C4-2B (cell line): ENCODE data around the gene COL6A1.

Experiments
- H3K27ac ChIP-seq: fragments of 450-650 bp; 2 replicates; pipeline ENCODE4 v1.5.1; 2017
- ZFX ChIP-seq: fragments of 450-650 bp; IDR thresholded peaks from 2 replicates; pipeline ENCODE4 v1.6.1; 2017
- TF ChIP-seq, protein P1 (sequence below): fragments of 450-650 bp; conservative IDR thresholded peaks from 2 replicates; pipeline ENCODE4 v1.5.1; 2017; ENCODE audit warnings: mild to moderate bottlenecking

Gene COL6A1

DNA sequence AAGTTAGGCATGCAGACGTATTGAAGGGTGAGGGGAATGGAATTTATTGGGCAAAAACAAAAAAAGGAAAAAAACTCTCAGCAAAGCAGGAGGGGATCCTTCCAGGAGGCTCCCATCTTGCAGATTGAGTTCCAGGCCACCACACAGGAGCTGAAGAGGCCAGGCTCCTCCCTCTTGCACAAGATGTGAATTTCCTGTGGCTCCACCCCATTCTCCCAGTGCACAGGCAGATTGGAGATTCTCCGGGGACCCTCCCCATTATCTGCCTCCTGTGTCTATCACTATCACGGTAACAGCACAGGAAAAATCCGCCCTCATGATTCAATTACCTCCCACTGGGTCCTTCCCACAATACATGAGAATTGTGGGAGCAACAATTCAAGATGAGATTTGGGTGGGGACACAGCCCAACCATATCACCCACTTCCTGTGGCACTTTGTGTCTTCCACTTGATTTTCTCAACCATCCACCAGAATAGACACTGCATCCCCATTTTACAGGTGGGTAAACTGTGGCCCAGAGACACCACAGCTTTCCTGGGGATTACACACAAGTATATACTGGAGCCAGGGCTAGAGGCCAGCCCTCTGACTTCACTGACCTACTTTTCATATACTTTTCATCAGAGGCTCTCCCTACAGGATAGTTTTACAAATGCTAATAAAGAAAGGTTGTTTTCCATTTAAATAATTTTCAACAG lies 18.9 kb upstream of the COL6A1 start:
- TF ChIP-seq, protein P1, sequence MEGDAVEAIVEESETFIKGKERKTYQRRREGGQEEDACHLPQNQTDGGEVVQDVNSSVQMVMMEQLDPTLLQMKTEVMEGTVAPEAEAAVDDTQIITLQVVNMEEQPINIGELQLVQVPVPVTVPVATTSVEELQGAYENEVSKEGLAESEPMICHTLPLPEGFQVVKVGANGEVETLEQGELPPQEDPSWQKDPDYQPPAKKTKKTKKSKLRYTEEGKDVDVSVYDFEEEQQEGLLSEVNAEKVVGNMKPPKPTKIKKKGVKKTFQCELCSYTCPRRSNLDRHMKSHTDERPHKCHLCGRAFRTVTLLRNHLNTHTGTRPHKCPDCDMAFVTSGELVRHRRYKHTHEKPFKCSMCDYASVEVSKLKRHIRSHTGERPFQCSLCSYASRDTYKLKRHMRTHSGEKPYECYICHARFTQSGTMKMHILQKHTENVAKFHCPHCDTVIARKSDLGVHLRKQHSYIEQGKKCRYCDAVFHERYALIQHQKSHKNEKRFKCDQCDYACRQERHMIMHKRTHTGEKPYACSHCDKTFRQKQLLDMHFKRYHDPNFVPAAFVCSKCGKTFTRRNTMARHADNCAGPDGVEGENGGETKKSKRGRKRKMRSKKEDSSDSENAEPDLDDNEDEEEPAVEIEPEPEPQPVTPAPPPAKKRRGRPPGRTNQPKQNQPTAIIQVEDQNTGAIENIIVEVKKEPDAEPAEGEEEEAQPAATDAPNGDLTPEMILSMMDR, result no peak
- no peak for TF ChIP-seq ZFX

DNA sequence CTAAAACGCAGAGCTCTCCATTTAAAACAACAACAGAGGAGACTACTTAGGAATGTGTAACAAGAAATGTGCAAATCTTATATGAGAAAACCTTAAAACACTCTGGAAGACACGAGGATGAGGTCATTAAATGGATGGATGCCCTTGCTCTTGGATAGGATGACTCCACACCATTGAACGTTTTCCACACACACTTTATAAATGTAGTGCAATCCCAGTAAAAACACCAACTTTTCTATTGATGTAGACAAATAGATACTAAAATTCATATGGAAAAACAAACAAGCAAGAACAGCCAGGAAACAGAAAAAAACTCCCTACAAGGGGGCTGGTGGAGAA lies 18.4 kb upstream of the COL6A1 start:
- TF ChIP-seq ZFX, result no peak
- TF ChIP-seq, protein P1, result no peak
- H3K27ac ChIP-seq, result no peak overlapping the region

More for the DNA sequence above, 18.9 kb upstream of the COL6A1 start:
- no peak overlapping the region for H3K27ac ChIP-seq

DNA sequence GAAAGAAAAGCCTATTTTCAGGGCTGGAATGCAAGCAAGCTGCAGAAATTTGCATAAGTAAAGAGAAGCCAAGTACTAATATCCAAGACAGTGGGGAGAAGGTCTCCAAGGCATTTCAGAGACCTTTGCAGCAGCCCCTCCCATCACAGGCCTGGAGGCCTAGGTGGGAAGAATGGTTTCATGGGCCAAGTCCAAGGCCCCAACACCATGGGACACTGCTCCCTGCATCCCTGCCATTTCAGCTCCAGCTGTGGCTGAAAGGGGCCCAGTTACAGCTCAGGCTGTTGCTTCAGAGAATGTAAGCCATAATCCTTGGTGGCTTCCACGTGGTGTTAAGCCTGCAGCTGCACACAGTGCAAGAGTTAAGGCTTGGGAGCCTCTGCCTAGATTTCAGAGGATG lies 16.9 kb upstream of the COL6A1 start:
- TF ChIP-seq, protein P1, result no peak
- TF ChIP-seq ZFX, result no peak
- H3K27ac ChIP-seq, result no peak overlapping the region

DNA sequence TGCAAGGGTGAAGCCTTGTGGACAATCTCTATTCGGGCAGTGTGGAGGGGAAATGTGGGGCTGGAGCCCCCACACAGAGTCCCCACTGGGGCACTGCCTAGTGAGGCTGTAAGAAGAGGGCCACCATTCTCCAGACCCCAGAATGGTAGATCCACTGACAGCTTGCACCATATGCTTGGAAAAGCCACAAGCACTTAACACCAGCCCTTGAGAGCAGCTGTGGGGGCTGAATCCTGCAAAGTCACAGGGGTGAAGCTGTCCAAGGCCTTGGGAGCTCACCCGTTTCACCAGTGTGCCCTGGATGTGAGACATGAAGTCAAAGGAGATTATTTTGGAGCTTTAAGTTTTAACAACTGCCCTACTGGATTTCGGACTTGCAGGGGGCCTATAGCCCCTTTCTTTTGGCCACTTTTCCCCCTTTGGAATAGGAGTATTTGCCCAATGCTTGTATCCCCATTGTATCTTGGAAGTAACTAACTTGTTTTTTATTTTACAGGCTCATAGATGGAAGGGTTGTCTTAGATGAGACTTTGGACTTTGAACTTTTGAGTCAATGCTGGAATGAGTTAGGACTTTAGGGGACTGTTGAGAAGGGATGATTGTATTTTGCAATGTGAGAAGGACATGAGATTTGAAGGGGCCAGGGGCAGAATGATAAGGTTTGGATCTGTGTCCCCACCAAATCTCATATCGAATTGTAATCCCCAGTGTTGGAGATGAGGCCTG lies 16.3 kb upstream of the COL6A1 start:
- TF ChIP-seq, protein P1, result no peak
- TF ChIP-seq ZFX, result no peak
- no peak overlapping the region for H3K27ac ChIP-seq

DNA sequence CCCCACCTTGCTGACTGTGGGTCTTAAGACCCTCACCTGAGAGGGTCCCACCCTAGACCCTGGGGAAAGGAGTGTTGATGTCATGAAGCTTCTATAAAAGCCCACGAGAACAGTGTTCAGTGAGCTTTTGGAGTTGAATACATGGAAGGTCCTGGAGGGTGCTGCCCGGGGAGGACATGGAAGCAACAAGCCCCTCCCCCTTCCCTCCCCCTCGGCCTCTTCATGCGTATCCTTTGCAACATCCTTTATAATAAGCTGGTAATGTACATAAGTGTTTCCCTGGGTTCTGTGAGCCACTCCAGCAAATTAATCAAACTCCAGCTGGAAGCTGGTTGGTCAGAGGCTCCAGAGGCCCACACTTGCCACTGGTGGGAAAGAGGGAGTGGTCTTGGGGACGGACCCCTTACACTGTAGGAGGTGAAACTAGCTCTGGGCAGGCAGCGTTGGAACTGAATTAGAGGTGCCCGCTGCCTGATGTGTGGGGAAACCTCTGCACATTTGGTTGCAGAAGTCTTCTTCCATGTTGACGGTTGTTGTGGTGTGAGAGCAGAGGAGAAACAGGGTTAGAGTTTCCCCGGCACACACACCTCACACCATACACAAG lies 14.7 kb upstream of the COL6A1 start:
- TF ChIP-seq, protein P1, result no peak
- no peak for TF ChIP-seq ZFX
- H3K27ac ChIP-seq, result no peak overlapping the region

DNA sequence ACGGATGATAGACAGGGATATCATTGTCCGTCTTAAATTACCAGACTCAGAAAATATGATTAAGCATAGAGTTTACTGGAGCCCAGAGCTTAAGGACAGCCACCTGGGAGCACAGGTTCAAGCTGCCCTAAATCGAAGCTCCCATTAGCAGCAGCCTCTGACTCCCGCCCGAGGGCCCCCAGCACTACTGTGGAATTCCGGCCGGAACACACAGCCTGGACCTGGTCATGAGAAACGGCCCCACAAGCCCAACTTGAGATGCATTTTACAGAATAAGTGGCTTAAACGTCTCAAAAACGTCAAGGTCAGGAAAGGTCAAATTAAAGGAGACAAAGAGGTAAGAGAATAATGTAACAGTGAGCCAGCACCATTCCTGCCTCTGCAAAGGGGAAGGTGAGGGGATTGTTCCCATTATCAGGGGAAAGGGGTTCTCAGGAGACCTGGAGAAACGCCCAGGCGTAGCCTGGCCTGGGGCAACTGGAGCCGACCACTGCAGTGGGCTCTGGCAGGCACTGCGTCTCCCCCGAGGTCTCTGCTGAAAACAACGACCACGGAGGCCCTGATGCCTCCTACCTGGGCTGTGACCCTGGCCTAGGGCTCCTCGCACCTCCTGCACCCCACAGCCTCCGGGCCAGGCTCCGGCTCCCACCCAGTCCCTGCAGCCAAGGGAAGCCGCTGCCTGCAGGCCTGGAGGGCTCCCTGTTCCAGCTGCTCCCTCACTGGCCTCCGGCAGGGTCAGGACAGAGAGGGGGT lies 11.5 kb upstream of the COL6A1 start:
- H3K27ac ChIP-seq, result no peak overlapping the region
- no peak for TF ChIP-seq ZFX
- TF ChIP-seq, protein P1, result no peak
